ENCODE data around the gene LGALS7.

GRCh38 chr19:38763795-38764220, 9.5 kb downstream of the LGALS7 start:
- no peak for TF ChIP-seq CTCF (conservative IDR thresholded peaks at IDR 0.05; ENCODE audit: low read depth, low read length)
- TF ChIP-seq RFX5 (IDR thresholded peaks at IDR 0.05; ENCODE audit: low read depth, low read length), result no peak
- TF ChIP-seq POLR2A (IDR thresholded peaks at IDR 0.05; ENCODE audit: low read depth, low read length), result no peak
- no peak for TF ChIP-seq RAD21 (IDR thresholded peaks at IDR 0.05; ENCODE audit: low read length)
- TF ChIP-seq CHD1 (IDR thresholded peaks at IDR 0.05; ENCODE audit: low read depth, low read length), result no peak
- no peak for TF ChIP-seq MAZ (IDR thresholded peaks at IDR 0.05; ENCODE audit: borderline replicate concordance, low read depth, low read length)
- TF ChIP-seq USF2 (IDR thresholded peaks at IDR 0.05; ENCODE audit: low read depth, low read length), result no peak
